ENCODE results near the gene SHANK1.

- TF ChIP-seq CTCF (conservative IDR thresholded peaks at IDR 0.05; ENCODE audit: low read depth, low read length) (peak; percentile 87), POLR2A (IDR thresholded peaks at IDR 0.05; ENCODE audit: low read depth, low read length) (no peak; the same call in 1 of the 2 replicates), MAFK (IDR thresholded peaks at IDR 0.05; ENCODE audit: low read depth, low read length) (no peak), CEBPB (IDR thresholded peaks at IDR 0.05; ENCODE audit: low read depth, low read length) (no peak), FOS (IDR thresholded peaks at IDR 0.05; ENCODE audit: low read depth, low read length) (no peak), BHLHE40 (IDR thresholded peaks at IDR 0.05; ENCODE audit: low read depth, low read length) (no peak), MXI1 (IDR thresholded peaks at IDR 0.05; ENCODE audit: borderline replicate concordance, low read depth, low read length) (no peak), CHD1 (IDR thresholded peaks at IDR 0.05; ENCODE audit: low read depth, low read length) (no peak), RAD21 (IDR thresholded peaks at IDR 0.05; ENCODE audit: low read length) (peak; percentile 87), RFX5 (IDR thresholded peaks at IDR 0.05; ENCODE audit: low read depth, low read length) (no peak)
Observed at GRCh38 chr19:50705422-50706019, 14.1 kb downstream of the SHANK1 start.
